Measurements from ENCODE around the gene HOXD1. TPM values are rescaled to one million over a fixed set of nuclear protein-coding genes. Genes with fewer than 3 reads are reported as not detected.
A peak's percentile ranks its signal among the peaks of the same experiment; 100 is the strongest.

The HOXD1 gene
- total and polyA plus RNA-seq, 2 experiments from 2014 or later, result not detected

DNA sequence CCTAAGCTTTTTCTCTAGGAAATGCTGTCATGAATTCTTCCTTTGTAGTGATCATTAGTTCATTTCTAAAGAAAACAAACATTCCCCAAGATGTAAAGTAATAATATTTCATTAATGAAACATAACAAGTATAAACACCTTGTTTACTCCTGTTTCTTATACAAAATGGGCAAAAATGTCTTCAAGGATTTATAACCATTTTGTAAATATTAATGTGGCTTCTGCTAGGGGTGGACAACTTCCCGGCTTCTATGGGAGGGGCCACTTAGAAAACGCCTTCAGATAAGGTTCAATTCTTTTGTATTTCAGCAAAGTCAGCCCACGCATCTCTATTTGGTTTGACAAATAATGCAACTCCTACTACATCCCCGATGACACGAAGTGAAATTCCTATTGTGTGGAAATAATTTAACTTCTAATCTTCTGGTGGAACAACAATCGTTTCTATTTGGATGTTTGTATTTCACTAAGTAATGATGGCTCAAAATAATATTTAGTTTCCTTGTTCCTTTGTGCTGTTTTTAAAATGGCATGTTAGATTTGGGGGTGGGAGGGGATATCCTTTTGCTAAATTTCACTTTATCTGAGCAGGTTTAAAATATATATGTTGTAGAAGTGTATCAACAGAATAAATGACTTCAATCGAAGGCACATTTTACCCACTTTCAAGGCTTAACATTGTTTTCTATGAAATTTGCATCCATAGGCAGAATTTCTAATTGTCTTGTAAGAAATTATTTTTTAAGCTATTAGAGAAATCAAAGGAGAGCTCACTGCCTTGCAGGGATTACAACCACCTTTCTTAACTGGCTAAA, 14.7 kb upstream of the HOXD1 start:
- no peaks in the 10 kb centered on the region for H3K36me3 ChIP-seq
- no peak overlapping the region for H3K4me3 ChIP-seq
- DNase-seq (ENCODE audit: low read depth in 1 of 2, low spot score in 1 of 2), result no peak
- TF ChIP-seq, protein P1, sequence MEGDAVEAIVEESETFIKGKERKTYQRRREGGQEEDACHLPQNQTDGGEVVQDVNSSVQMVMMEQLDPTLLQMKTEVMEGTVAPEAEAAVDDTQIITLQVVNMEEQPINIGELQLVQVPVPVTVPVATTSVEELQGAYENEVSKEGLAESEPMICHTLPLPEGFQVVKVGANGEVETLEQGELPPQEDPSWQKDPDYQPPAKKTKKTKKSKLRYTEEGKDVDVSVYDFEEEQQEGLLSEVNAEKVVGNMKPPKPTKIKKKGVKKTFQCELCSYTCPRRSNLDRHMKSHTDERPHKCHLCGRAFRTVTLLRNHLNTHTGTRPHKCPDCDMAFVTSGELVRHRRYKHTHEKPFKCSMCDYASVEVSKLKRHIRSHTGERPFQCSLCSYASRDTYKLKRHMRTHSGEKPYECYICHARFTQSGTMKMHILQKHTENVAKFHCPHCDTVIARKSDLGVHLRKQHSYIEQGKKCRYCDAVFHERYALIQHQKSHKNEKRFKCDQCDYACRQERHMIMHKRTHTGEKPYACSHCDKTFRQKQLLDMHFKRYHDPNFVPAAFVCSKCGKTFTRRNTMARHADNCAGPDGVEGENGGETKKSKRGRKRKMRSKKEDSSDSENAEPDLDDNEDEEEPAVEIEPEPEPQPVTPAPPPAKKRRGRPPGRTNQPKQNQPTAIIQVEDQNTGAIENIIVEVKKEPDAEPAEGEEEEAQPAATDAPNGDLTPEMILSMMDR (IDR thresholded peaks at IDR 0.05; ENCODE audit: low read depth, low read length), result no peak
- no peaks in the 10 kb centered on the region for H3K4me1 ChIP-seq (ENCODE audit: low read depth)
- no peaks in the 10 kb centered on the region for H3K9me3 ChIP-seq (ENCODE audit: low read depth)
- no peak overlapping the region for H3K27ac ChIP-seq
- H3K27me3 ChIP-seq, result peaks cover 100% of the 10 kb centered on the region

DNA sequence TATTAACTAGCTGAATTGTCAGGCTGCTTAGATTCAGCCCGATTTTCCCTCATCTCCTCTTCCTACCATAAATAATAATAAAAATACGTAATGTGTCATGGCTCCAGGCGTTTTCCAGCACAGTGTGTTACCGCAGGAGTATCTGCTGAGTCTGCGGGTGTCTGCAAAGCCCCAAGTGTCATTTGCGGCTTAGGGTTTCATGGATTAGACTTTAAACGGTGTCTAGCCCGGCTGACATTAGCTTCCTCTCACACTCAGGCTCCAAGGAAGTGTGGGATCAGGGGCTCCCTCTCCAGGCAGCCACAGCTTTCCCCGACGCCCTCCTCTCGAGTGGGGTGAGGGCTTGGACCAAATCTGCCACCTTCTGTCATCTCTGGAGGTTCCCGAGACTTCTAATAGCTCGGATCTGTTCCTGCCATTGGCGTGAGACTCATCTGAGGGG, 14.1 kb upstream of the HOXD1 start:
- TF ChIP-seq, protein P1 (IDR thresholded peaks at IDR 0.05; ENCODE audit: low read depth, low read length), result no peak
- H3K36me3 ChIP-seq, result no peaks in the 10 kb centered on the region
- H3K4me3 ChIP-seq, result no peak overlapping the region
- H3K4me1 ChIP-seq (ENCODE audit: low read depth), result no peaks in the 10 kb centered on the region
- H3K27ac ChIP-seq, result no peak overlapping the region
- H3K27me3 ChIP-seq, result peaks cover 100% of the 10 kb centered on the region
- no peak for DNase-seq (ENCODE audit: low read depth in 1 of 2, low spot score in 1 of 2)
- no peaks in the 10 kb centered on the region for H3K9me3 ChIP-seq (ENCODE audit: low read depth)

DNA sequence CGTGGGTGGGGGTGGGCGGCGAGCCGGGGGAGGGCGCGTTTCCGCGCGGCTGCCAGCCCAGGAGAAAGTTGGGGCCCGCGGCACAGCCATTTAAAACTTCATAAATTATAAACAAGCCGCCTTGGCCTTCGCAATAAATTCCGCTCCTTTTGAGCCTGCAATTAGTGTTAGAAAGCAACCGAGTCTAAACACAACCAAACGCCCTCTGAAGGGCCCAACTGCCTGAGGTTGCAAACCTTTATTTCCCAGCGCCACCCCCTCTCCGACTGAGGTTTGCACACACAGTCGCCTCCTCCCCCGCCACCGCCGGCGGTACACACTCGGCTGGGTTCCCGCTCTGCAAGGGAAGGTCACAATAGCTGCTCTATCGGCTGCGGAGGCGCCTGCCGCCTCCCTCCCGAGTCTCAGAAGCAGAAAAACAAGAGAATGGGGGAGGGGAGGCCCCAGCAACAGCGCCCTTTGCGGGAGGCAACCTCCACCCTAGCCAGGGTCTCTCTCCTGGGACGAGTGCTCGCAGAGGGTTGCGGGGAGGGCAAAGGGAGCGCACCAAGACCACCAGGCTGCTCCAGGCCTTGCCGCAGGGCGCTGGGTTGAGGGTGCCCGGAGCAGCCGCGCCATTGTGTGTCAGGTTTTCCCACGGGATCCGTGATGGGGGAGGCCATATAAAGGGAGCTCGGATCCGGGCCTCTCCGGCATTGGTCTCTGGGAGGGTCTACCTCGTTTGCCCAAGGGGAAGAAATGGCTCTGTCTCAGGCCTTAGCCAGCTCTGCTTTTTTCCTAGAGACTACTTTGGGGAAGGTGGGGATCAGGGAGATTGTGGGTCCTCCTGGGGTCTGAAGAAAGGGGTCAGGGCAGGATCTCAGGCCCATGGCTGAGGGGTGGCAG, 13.4 kb upstream of the HOXD1 start:
- H3K4me1 ChIP-seq (ENCODE audit: low read depth), result no peaks in the 10 kb centered on the region
- peak overlapping the region; percentile 1 for H3K4me3 ChIP-seq
- no peak for DNase-seq (ENCODE audit: low read depth in 1 of 2, low spot score in 1 of 2)
- H3K27ac ChIP-seq, result no peak overlapping the region
- no peaks in the 10 kb centered on the region for H3K36me3 ChIP-seq
- TF ChIP-seq, protein P1 (IDR thresholded peaks at IDR 0.05; ENCODE audit: low read depth, low read length), result no peak
- peaks cover 100% of the 10 kb centered on the region for H3K27me3 ChIP-seq
- H3K9me3 ChIP-seq (ENCODE audit: low read depth), result no peaks in the 10 kb centered on the region

DNA sequence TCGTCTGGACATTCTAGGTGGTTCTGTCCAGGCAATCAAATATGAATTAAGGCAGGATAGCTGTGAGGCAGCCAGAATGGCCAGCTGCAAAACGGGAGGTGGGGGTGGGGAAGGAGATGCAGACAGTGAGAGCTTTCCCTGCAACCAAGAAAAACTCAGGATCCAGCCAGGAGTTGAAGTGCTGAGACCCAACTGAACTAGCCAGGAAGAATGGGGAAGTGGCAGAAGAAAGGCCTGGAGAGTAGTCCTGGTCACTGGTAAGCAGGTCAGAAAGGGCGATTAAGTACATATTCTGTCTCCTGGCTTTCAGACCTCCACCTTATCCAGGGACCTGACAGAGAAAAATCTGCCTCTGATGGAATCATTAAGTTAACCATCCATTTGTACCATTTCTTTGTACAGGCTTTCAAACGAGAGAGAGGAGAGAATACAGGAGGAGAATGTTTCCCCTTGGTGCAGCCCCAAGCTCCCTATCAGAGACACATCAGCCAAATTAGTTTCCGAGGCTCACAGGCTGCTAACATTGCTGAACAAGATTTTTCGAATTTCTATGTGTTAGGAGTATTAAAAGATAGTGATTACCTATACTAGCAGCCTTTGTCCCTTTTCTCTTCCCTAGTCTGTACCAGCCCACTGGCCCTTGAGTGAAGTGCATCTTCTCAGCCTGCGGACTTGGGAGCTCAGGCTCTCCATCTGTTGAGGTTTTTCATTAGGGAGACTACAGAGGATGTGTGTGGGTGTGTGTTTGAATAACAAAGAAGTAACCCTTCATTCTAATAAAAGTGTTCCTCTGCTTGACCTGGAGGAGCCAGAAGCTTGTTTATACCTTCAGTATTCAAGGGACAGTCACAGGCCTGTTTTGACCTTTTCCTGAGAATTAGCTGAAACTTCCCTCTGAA, 12.5 kb upstream of the HOXD1 start:
- no peaks in the 10 kb centered on the region for H3K4me1 ChIP-seq (ENCODE audit: low read depth)
- no peaks in the 10 kb centered on the region for H3K9me3 ChIP-seq (ENCODE audit: low read depth)
- no peak overlapping the region for H3K27ac ChIP-seq
- no peak for DNase-seq (ENCODE audit: low read depth in 1 of 2, low spot score in 1 of 2)
- no peak overlapping the region for H3K4me3 ChIP-seq
- H3K36me3 ChIP-seq, result no peaks in the 10 kb centered on the region
- H3K27me3 ChIP-seq, result peaks cover 100% of the 10 kb centered on the region
- TF ChIP-seq, protein P1 (IDR thresholded peaks at IDR 0.05; ENCODE audit: low read depth, low read length), result no peak

DNA sequence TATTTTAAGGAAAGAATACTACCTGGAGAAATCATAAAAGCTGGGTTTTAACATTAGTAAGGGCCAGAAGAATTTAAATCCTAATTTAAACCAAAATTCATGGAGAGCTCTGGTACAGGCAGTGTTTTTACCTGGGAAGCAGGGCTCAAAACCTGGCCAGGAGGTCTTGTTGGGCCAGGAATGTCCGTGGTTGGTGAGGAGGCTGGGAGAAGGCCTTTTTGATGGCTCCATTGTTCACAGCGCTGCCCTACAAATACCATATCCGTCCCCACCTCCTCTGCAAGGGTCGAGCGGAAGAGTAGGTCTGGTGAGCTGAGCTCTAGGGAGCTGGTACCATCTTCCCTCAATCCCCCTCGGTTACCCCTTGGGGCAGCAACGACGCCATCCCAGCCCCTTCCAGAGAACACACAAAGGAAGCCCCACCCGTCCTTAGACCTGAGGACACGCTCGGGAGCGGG, 10.9 kb upstream of the HOXD1 start:
- H3K27ac ChIP-seq, result no peak overlapping the region
- TF ChIP-seq, protein P1 (IDR thresholded peaks at IDR 0.05; ENCODE audit: low read depth, low read length), result no peak
- H3K36me3 ChIP-seq, result no peaks in the 10 kb centered on the region
- DNase-seq (ENCODE audit: low read depth in 1 of 2, low spot score in 1 of 2), result no peak
- peak overlapping the region; percentile 37 for H3K4me3 ChIP-seq
- H3K27me3 ChIP-seq, result peaks cover 100% of the 10 kb centered on the region
- H3K4me1 ChIP-seq (ENCODE audit: low read depth), result no peaks in the 10 kb centered on the region
- H3K9me3 ChIP-seq (ENCODE audit: low read depth), result no peaks in the 10 kb centered on the region

Data from cardiac muscle cell (in vitro differentiated cells and primary cell).